ENCODE data around the gene MYLK. TPM values are rescaled to one million over a fixed set of nuclear protein-coding genes. Genes with fewer than 3 reads are reported as not detected.

MYLK gene
- total and polyA plus RNA-seq, 2 experiments from 2014 or later: 13.1 to 27.1 TPM

- peaks cover 32% of the 10 kb centered on the region for H3K4me1 ChIP-seq (ENCODE audit: insufficient read depth)
- H4K20me1 ChIP-seq (ENCODE audit: insufficient read depth, poor library complexity, severe bottlenecking): no peaks in the 10 kb centered on the region
- WGBS (ENCODE audit: low lambda C conversion rate, missing lambda C conversion rate): 88% methylated on average over 9 of the region's 9 CpGs
- H3K79me2 ChIP-seq: no peaks in the 10 kb centered on the region
- H3K36me3 ChIP-seq (replicated peaks; ENCODE audit: insufficient read depth, low read depth): no peaks in the 10 kb centered on the region
- H3K9me2 ChIP-seq (replicated peaks; ENCODE audit: insufficient read depth): no peaks in the 10 kb centered on the region
- no peaks in the 10 kb centered on the region for H3K9me3 ChIP-seq (ENCODE audit: low read depth)
- peaks cover 31% of the 10 kb centered on the region for H3K27me3 ChIP-seq
- no peak overlapping the region for H3K4me3 ChIP-seq
- no peak overlapping the region for H2AFZ ChIP-seq
- H3K4me2 ChIP-seq: no peak overlapping the region
- no peak for DNase-seq (ENCODE audit: low spot score)
- H3K27ac ChIP-seq: no peak overlapping the region
- TF ChIP-seq EZH2phosphoT487 (IDR thresholded peaks at IDR 0.05; ENCODE audit: low read depth, severe bottlenecking, unreplicated experiment): no peak
- TF ChIP-seq EZH2 (IDR thresholded peaks at IDR 0.05; ENCODE audit: borderline replicate concordance): no peak
- no peak for TF ChIP-seq CTCF (IDR thresholded peaks at IDR 0.05; ENCODE audit: poor library complexity)
Measured at GRCh38 chr3:123793425-123793824, 90.7 kb downstream of the MYLK start.

- DNase-seq (ENCODE audit: low spot score): no peak
- Histone ChIP-seq H3K27me3 (peaks cover 27% of the 10 kb centered on the region), H3K79me2 (no peaks in the 10 kb centered on the region), H3K9me3 (ENCODE audit: low read depth) (no peaks in the 10 kb centered on the region), H2AFZ (no peak overlapping the region), H3K36me3 (replicated peaks; ENCODE audit: insufficient read depth, low read depth) (no peaks in the 10 kb centered on the region), H3K4me2 (no peak overlapping the region), H4K20me1 (ENCODE audit: insufficient read depth, poor library complexity, severe bottlenecking) (no peaks in the 10 kb centered on the region), H3K27ac (no peak overlapping the region), H3K4me1 (ENCODE audit: insufficient read depth) (peaks cover 35% of the 10 kb centered on the region), H3K9me2 (replicated peaks; ENCODE audit: insufficient read depth) (no peaks in the 10 kb centered on the region), H3K4me3 (no peak overlapping the region)
- WGBS (ENCODE audit: low lambda C conversion rate, missing lambda C conversion rate): 54% methylated on average over 6 of the region's 6 CpGs
- TF ChIP-seq CTCF (IDR thresholded peaks at IDR 0.05; ENCODE audit: poor library complexity) (no peak), EZH2phosphoT487 (IDR thresholded peaks at IDR 0.05; ENCODE audit: low read depth, severe bottlenecking, unreplicated experiment) (no peak), EZH2 (IDR thresholded peaks at IDR 0.05; ENCODE audit: borderline replicate concordance) (no peak)
Measured at GRCh38 chr3:123792473-123793201, 91.5 kb downstream of the MYLK start.

- no peak overlapping the region for H3K4me3 ChIP-seq
- DNase-seq (ENCODE audit: low spot score): no peak
- H3K79me2 ChIP-seq: no peaks in the 10 kb centered on the region
- peaks cover 35% of the 10 kb centered on the region for H3K4me1 ChIP-seq (ENCODE audit: insufficient read depth)
- no peaks in the 10 kb centered on the region for H4K20me1 ChIP-seq (ENCODE audit: insufficient read depth, poor library complexity, severe bottlenecking)
- no peak overlapping the region for H3K27ac ChIP-seq
- H3K9me2 ChIP-seq (replicated peaks; ENCODE audit: insufficient read depth): no peaks in the 10 kb centered on the region
- H3K36me3 ChIP-seq (replicated peaks; ENCODE audit: insufficient read depth, low read depth): no peaks in the 10 kb centered on the region
- H2AFZ ChIP-seq: no peak overlapping the region
- TF ChIP-seq EZH2 (IDR thresholded peaks at IDR 0.05; ENCODE audit: borderline replicate concordance) (no peak), CTCF (IDR thresholded peaks at IDR 0.05; ENCODE audit: poor library complexity) (no peak), EZH2phosphoT487 (IDR thresholded peaks at IDR 0.05; ENCODE audit: low read depth, severe bottlenecking, unreplicated experiment) (no peak)
- H3K4me2 ChIP-seq: no peak overlapping the region
- WGBS (ENCODE audit: low lambda C conversion rate, missing lambda C conversion rate): 93% methylated on average over 3 of the region's 3 CpGs
- H3K9me3 ChIP-seq (ENCODE audit: low read depth): no peaks in the 10 kb centered on the region
- peaks cover 27% of the 10 kb centered on the region for H3K27me3 ChIP-seq
Measured at GRCh38 chr3:123791898-123792297, 92.2 kb downstream of the MYLK start.
